Endothelial cell of umbilical vein (primary cell): Measurements from ENCODE around the gene LIAS.

Experiments
- CTCF ChIP-seq, 2 donors: IDR thresholded peaks; 1 replicate in 1 of 2; 2 replicates in 1 of 2; pipeline ENCODE4 v1.5.1; 2011; ENCODE audit warnings: low read length in 2 of 2, mild to moderate bottlenecking in 2 of 2, moderate library complexity in 2 of 2, control low read depth in 1 of 2, inconsistent platforms in 1 of 2, low read depth in 1 of 2; ENCODE audit not compliant: insufficient read depth in 1 of 2; ENCODE audit errors: extremely low read depth in 1 of 2
- EZH2 ChIP-seq: IDR thresholded peaks from 2 replicates; pipeline ENCODE4 v1.6.1; 2012; ENCODE audit warnings: borderline replicate concordance, low read depth, mild to moderate bottlenecking, moderate library complexity, low read length, inconsistent platforms; ENCODE audit not compliant: severe bottlenecking
- FOS ChIP-seq: IDR thresholded peaks from 2 replicates; pipeline ENCODE4 v1.6.1; 2011; ENCODE audit warnings: mild to moderate bottlenecking, low read length, moderate library complexity, borderline replicate concordance; ENCODE audit not compliant: insufficient read depth
- GATA2 ChIP-seq: IDR thresholded peaks from 2 replicates; pipeline ENCODE4 v1.7.0; 2011; ENCODE audit warnings: low read depth, mild to moderate bottlenecking, moderate library complexity, mixed read lengths, low read length; ENCODE audit not compliant: insufficient read length, insufficient read depth
- JUN ChIP-seq: IDR thresholded peaks from 2 replicates; pipeline ENCODE4 v1.6.1; 2011; ENCODE audit warnings: borderline replicate concordance, low read depth; ENCODE audit not compliant: insufficient read length, insufficient read depth
- MYC ChIP-seq: IDR thresholded peaks from one replicate; pipeline ENCODE4 v1.6.1; 2011; ENCODE audit warnings: mild to moderate bottlenecking, low read depth, low read length
- POLR2A ChIP-seq: IDR thresholded peaks from 2 replicates; pipeline ENCODE4 v1.6.1; 2012; ENCODE audit warnings: low read depth, mild to moderate bottlenecking, control low read depth, low read length
- POLR2AphosphoS5 ChIP-seq: IDR thresholded peaks from 2 replicates; pipeline ENCODE4 v1.6.1; 2012; ENCODE audit warnings: low read depth, mild to moderate bottlenecking, control low read depth, low read length, moderate library complexity; ENCODE audit not compliant: insufficient read depth

GRCh38 chr4:39442998-39443397 is 15.9 kb upstream of the LIAS start:
- no peak for TF ChIP-seq CTCF (IDR thresholded peaks at IDR 0.05; ENCODE audit: extremely low read depth in 1 of 2, insufficient read depth in 1 of 2, low read depth in 1 of 2, low read length in 2 of 2)
- no peak for TF ChIP-seq POLR2A
- no peak for TF ChIP-seq POLR2AphosphoS5
- TF ChIP-seq EZH2 = no peak
- TF ChIP-seq FOS = no peak
- no peak for TF ChIP-seq GATA2
- TF ChIP-seq JUN = no peak
- TF ChIP-seq MYC = no peak
